Ectodermal cell (in vitro differentiated cells): ENCODE results near the gene SLC22A1.
"Not testable (repeated sequence)": the region's sequence is repeated elsewhere in the genome, so short reads cannot be mapped to it uniquely, and the experiment has no call there.

Experiments used
- H3K27ac ChIP-seq: 2 replicates; pipeline ENCODE4 v1.7.0; 2013; ENCODE audit warnings: mild to moderate bottlenecking, low read depth, low read length; ENCODE audit not compliant: insufficient read depth, poor library complexity, severe bottlenecking
- H3K27me3 ChIP-seq: 2 replicates; pipeline ENCODE4 v1.7.0; 2013; ENCODE audit warnings: mild to moderate bottlenecking, low read length; ENCODE audit not compliant: insufficient read depth, control insufficient read depth, poor library complexity, severe bottlenecking
- H3K36me3 ChIP-seq: one replicate; pipeline ENCODE4 v1.7.0; 2013; ENCODE audit warnings: low read length; ENCODE audit not compliant: control insufficient read depth, insufficient read depth
- H3K4me1 ChIP-seq: one replicate; pipeline ENCODE4 v1.7.0; 2013; ENCODE audit warnings: low read length; ENCODE audit not compliant: control insufficient read depth, insufficient read depth
- H3K4me3 ChIP-seq: 2 replicates; pipeline ENCODE4 v1.7.0; 2013; ENCODE audit warnings: low read depth, low read length, control low read depth; ENCODE audit not compliant: insufficient read depth
- H3K9me3 ChIP-seq: 2 replicates; pipeline ENCODE4 v1.7.0; 2013; ENCODE audit warnings: mild to moderate bottlenecking, low read length, moderate library complexity; ENCODE audit not compliant: control insufficient read depth
- WGBS, 2 experiments: methylation state at CpG; one replicate each; pipeline ENCODE4 v1.1.7; 2013; ENCODE audit warnings: missing lambda C conversion rate in 2 of 2; 5-methylcytosine and 5-hydroxymethylcytosine counted together

SLC22A1 gene

GRCh38 chr6:160129881-160130615 lies 8.4 kb downstream of the SLC22A1 start:
- no peaks in the 10 kb centered on the region for H3K9me3 ChIP-seq
- no peaks in the 10 kb centered on the region for H3K4me1 ChIP-seq
- no peak overlapping the region for H3K27ac ChIP-seq
- H3K4me3 ChIP-seq = no peak overlapping the region
- no peaks in the 10 kb centered on the region for H3K27me3 ChIP-seq
- 88% methylated on average over 10 of the region's 10 CpGs for WGBS, 2 experiments
- no peaks in the 10 kb centered on the region for H3K36me3 ChIP-seq

- H3K4me3 ChIP-seq = no peak overlapping the region
- WGBS, 2 experiments = 92 to 95% methylated on average over 13 of the region's 13 CpGs
- no peaks in the 10 kb centered on the region for H3K9me3 ChIP-seq
- H3K27me3 ChIP-seq = no peaks in the 10 kb centered on the region
- H3K36me3 ChIP-seq = no peaks in the 10 kb centered on the region
- H3K27ac ChIP-seq = no peak overlapping the region
- no peaks in the 10 kb centered on the region for H3K4me1 ChIP-seq
Measured at GRCh38 chr6:160130729-160131484, 9.3 kb downstream of the SLC22A1 start.

GRCh38 chr6:160131636-160132296 lies 10.2 kb downstream of the SLC22A1 start:
- Histone ChIP-seq H3K4me1 (no peaks in the 10 kb centered on the region), H3K36me3 (no peaks in the 10 kb centered on the region), H3K4me3 (no peak overlapping the region), H3K27me3 (no peaks in the 10 kb centered on the region), H3K9me3 (no peaks in the 10 kb centered on the region), H3K27ac (no peak overlapping the region)
- 89 to 90% methylated on average over 19 of the region's 19 CpGs for WGBS, 2 experiments

- Histone ChIP-seq H3K36me3 (no peaks in the 10 kb centered on the region), H3K9me3 (no peaks in the 10 kb centered on the region), H3K4me1 (no peaks in the 10 kb centered on the region), H3K4me3 (no peak overlapping the region), H3K27ac (no peak overlapping the region), H3K27me3 (no peaks in the 10 kb centered on the region)
- WGBS, 2 experiments = 59 to 69% methylated on average over 4 of the region's 4 CpGs
Measured at GRCh38 chr6:160132297-160132637, 10.7 kb downstream of the SLC22A1 start.

GRCh38 chr6:160132776-160133338 lies 11.2 kb downstream of the SLC22A1 start:
- Histone ChIP-seq H3K4me1 (no peaks in the 10 kb centered on the region), H3K9me3 (no peaks in the 10 kb centered on the region), H3K36me3 (no peaks in the 10 kb centered on the region), H3K27ac (no peak overlapping the region), H3K27me3 (no peaks in the 10 kb centered on the region), H3K4me3 (no peak overlapping the region)
- 47 to 48% methylated on average over 12 of the region's 12 CpGs for WGBS, 2 experiments

- Histone ChIP-seq H3K27ac (no peak overlapping the region), H3K9me3 (no peaks in the 10 kb centered on the region), H3K27me3 (no peaks in the 10 kb centered on the region), H3K36me3 (no peaks in the 10 kb centered on the region), H3K4me1 (no peaks in the 10 kb centered on the region), H3K4me3 (no peak overlapping the region)
- 88% methylated on average over 47 of the region's 47 CpGs for WGBS, 2 experiments
Measured at GRCh38 chr6:160133441-160134336, 12.1 kb downstream of the SLC22A1 start.

- H3K9me3 ChIP-seq, H3K4me3 ChIP-seq, H3K36me3 ChIP-seq, H3K27ac ChIP-seq, H3K27me3 ChIP-seq, H3K4me1 ChIP-seq: not testable (repeated sequence)
- WGBS, 2 experiments = 96% methylated on average over 20 of the region's 20 CpGs
Measured at GRCh38 chr6:160134337-160134751, 12.7 kb downstream of the SLC22A1 start.

GRCh38 chr6:160134779-160135547 lies 13.3 kb downstream of the SLC22A1 start:
- H3K4me1 ChIP-seq = no peaks in the 10 kb centered on the region
- no peak overlapping the region for H3K27ac ChIP-seq
- 93 to 96% methylated on average over 6 of the region's 6 CpGs for WGBS, 2 experiments

More at GRCh38 chr6:160134779-160135547, 13.3 kb downstream of the SLC22A1 start:
- Histone ChIP-seq H3K27me3 (no peaks in the 10 kb centered on the region), H3K9me3 (no peaks in the 10 kb centered on the region), H3K36me3 (no peaks in the 10 kb centered on the region), H3K4me3 (no peak overlapping the region)
